Measurements from ENCODE around the gene IREB2. TPM values are rescaled to one million over a fixed set of nuclear protein-coding genes. Genes with fewer than 3 reads are reported as not detected.

The IREB2 gene
- total and polyA plus RNA-seq, 2 donors (not counting 3 experiments of a cell fraction or from before 2014, with no cell fraction given): 12.7 to 51.4 TPM

- ChIA-PET CTCF (interaction anchor here (0.9 kb wide), 1 partner anchor 41 kb away, joined by 3 read pairs; no protein-coding TSS in a partner anchor), POLR2A (no interaction called here)
- intact Hi-C loops (cut with micrococcal nuclease) (no loop called here), dilution Hi-C loops (cut with MboI; ENCODE audit: extremely low pct_ligation_motif_present, low sequenced_read_pairs) (no loop called here)
- DNase-seq (ENCODE audit: low read depth, low spot score): no peak
- Histone ChIP-seq H3K36me3 (ENCODE audit: control insufficient read depth in 2 of 2, extremely low read depth in 1 of 2, insufficient read depth in 2 of 2, low read length in 2 of 2) (peaks cover 18 to 24% of the 10 kb centered on the region in 2 experiments), H3K27me3 (ENCODE audit: control insufficient read depth in 2 of 2, insufficient read depth in 2 of 2, low read length in 2 of 2) (no peaks in the 10 kb centered on the region), H3K27ac (ENCODE audit: insufficient read depth, low read depth, low read length) (no peak overlapping the region), H3K9me3 (replicated peaks; ENCODE audit: control insufficient read depth, insufficient read depth, low read length) (no peaks in the 10 kb centered on the region), H3K4me3 (replicated peaks in 1 of 3; ENCODE audit: insufficient read depth in 1 of 3, low read depth in 1 of 3, low read length in 3 of 3) (no peak overlapping the region), H3K4me1 (ENCODE audit: control insufficient read depth, extremely low read depth, insufficient read depth, low read length) (no peaks in the 10 kb centered on the region), H4K20me1 (replicated peaks; ENCODE audit: control insufficient read depth, extremely low read depth, insufficient read depth, low read length) (no peaks in the 10 kb centered on the region), H3K4me2 (ENCODE audit: insufficient read depth, low read length) (no peak overlapping the region), H3K79me2 (ENCODE audit: control insufficient read depth, insufficient read depth, low read length) (no peaks in the 10 kb centered on the region), H3K9ac (replicated peaks; ENCODE audit: extremely low read depth, insufficient read depth, low read length) (no peak overlapping the region), H3K9me1 (replicated peaks; ENCODE audit: control insufficient read depth, extremely low read depth, insufficient read depth, low read length) (no peaks in the 10 kb centered on the region), H2AFZ (ENCODE audit: low read depth, low read length) (no peak overlapping the region)
- no TSS peak for BruUV-seq (replicated peaks)
- FAIRE-seq: no peak
- TF ChIP-seq POLR2AphosphoS5 (IDR thresholded peaks at IDR 0.05; ENCODE audit: insufficient read depth, low read depth, low read length) (no peak), GATA2 (IDR thresholded peaks at IDR 0.05; ENCODE audit: insufficient read depth, insufficient read length, low read depth, low read length) (no peak), JUN (IDR thresholded peaks at IDR 0.05; ENCODE audit: borderline replicate concordance, insufficient read depth, insufficient read length, low read depth) (no peak), CTCF (IDR thresholded peaks at IDR 0.05; ENCODE audit: extremely low read depth in 1 of 2, insufficient read depth in 1 of 2, low read depth in 1 of 2, low read length in 2 of 2) (no peak), MAX (IDR thresholded peaks at IDR 0.05; ENCODE audit: insufficient read depth, insufficient read length) (no peak), FOS (IDR thresholded peaks at IDR 0.05; ENCODE audit: borderline replicate concordance, insufficient read depth, low read length) (no peak), MYC (IDR thresholded peaks at IDR 0.05; ENCODE audit: low read depth, low read length) (no peak), EZH2 (IDR thresholded peaks at IDR 0.05; ENCODE audit: borderline replicate concordance, low read depth, low read length, severe bottlenecking) (no peak), POLR2A (IDR thresholded peaks at IDR 0.05; ENCODE audit: low read depth, low read length) (no peak)
Measured at GRCh38 chr15:78477295-78477694, 39.3 kb downstream of the IREB2 start.

Measured in endothelial cell of umbilical vein (primary cell).